IMR-90 (cell line): ENCODE measurements around the gene SPATA24.

Experiments
- BHLHE40 ChIP-seq: fragments of 150-350 bp; IDR thresholded peaks from 2 replicates; pipeline ENCODE4 v1.6.1; 2016; ENCODE audit warnings: mild to moderate bottlenecking, low read depth, low read length
- MXI1 ChIP-seq: IDR thresholded peaks from 2 replicates; pipeline ENCODE4 v1.6.1; 2012; ENCODE audit warnings: low read depth, mild to moderate bottlenecking, low read length, moderate library complexity, borderline replicate concordance
- POLR2A ChIP-seq: IDR thresholded peaks from 2 replicates; pipeline ENCODE4 v1.6.1; 2012; ENCODE audit warnings: mild to moderate bottlenecking, low read depth, low read length
- RAD21 ChIP-seq: IDR thresholded peaks from 2 replicates; pipeline ENCODE4 v1.6.1; 2012; ENCODE audit warnings: low read length, improper control_type of control experiment
- RFX5 ChIP-seq: IDR thresholded peaks from 2 replicates; pipeline ENCODE4 v1.8.0; 2012; ENCODE audit warnings: low read depth, mild to moderate bottlenecking, low read length, moderate library complexity
- USF2 ChIP-seq: fragments of 150-350 bp; IDR thresholded peaks from 2 replicates; pipeline ENCODE4 v1.6.1; 2017; ENCODE audit warnings: mild to moderate bottlenecking, antibody characterized with exemption, low read length, low read depth
- TF ChIP-seq, protein P1 (sequence below): conservative IDR thresholded peaks from 2 replicates; pipeline ENCODE4 v1.5.1; 2012; ENCODE audit warnings: mild to moderate bottlenecking, low read depth, low read length, improper control_type of control experiment

DNA sequence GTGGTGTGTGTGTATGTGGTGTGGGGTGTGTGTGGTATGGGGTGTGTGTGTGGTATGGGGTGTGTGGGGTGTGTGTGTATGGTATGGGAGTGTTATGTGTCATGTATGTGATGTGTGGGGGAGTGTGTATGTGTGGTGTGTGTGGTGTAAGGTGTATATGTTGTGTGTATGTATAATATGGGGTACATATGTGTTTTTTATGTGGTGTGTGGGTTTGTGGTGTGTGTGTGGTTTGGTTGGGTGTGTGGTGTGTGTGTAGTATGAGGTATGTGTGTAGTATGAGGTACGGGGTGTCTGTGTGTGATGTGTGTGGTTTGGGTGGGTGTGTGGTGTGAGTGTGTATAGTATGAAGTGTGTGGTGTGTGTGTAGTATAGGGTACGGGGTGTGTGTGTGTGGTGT, 47.3 kb upstream of the SPATA24 start:
- no peak for TF ChIP-seq MXI1
- TF ChIP-seq, protein P1, sequence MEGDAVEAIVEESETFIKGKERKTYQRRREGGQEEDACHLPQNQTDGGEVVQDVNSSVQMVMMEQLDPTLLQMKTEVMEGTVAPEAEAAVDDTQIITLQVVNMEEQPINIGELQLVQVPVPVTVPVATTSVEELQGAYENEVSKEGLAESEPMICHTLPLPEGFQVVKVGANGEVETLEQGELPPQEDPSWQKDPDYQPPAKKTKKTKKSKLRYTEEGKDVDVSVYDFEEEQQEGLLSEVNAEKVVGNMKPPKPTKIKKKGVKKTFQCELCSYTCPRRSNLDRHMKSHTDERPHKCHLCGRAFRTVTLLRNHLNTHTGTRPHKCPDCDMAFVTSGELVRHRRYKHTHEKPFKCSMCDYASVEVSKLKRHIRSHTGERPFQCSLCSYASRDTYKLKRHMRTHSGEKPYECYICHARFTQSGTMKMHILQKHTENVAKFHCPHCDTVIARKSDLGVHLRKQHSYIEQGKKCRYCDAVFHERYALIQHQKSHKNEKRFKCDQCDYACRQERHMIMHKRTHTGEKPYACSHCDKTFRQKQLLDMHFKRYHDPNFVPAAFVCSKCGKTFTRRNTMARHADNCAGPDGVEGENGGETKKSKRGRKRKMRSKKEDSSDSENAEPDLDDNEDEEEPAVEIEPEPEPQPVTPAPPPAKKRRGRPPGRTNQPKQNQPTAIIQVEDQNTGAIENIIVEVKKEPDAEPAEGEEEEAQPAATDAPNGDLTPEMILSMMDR: no peak
- no peak for TF ChIP-seq POLR2A
- TF ChIP-seq USF2: no peak
- no peak for TF ChIP-seq BHLHE40
- TF ChIP-seq RFX5: no peak
- TF ChIP-seq RAD21: no peak
